ENCODE data around the gene NME7. TPM values are rescaled to one million over a fixed set of nuclear protein-coding genes. Genes with fewer than 3 reads are reported as not detected.

The NME7 gene
- polyA plus RNA-seq, 1 of the 3 experiments (the other 2 are of a cell fraction), result 13.7 TPM

GRCh38 chr1:169100208-169100607 is 267.4 kb downstream of the NME7 start:
- no peaks in the 10 kb centered on the region for H3K9me2 ChIP-seq
- H3K9ac ChIP-seq, result no peak overlapping the region
- no peak overlapping the region for H3K4me3 ChIP-seq (ENCODE audit: low read depth in 2 of 2, low read length in 1 of 2)
- no peaks in the 10 kb centered on the region for H3K36me3 ChIP-seq (replicated peaks in 1 of 2; ENCODE audit: control insufficient read depth in 1 of 2, insufficient read depth in 2 of 2, low read length in 1 of 2)
- TF ChIP-seq SMC3 (IDR thresholded peaks at IDR 0.05; ENCODE audit: low read depth, low read length) (no peak), SIN3A (IDR thresholded peaks at IDR 0.05; ENCODE audit: borderline replicate concordance, low read depth, low read length) (no peak), NRF1 (IDR thresholded peaks at IDR 0.05; ENCODE audit: low read depth, low read length) (no peak), ELF1 (IDR thresholded peaks at IDR 0.05) (no peak), EZH2phosphoT487 (IDR thresholded peaks at IDR 0.05; ENCODE audit: borderline replicate concordance, low read depth) (no peak), RAD21 (IDR thresholded peaks at IDR 0.05; ENCODE audit: low read length) (no peak), CTCF (IDR thresholded peaks at IDR 0.05) (no peak), POLR2AphosphoS5 (IDR thresholded peaks at IDR 0.05; ENCODE audit: low read depth, low read length) (no peak), MEF2A (IDR thresholded peaks at IDR 0.05; ENCODE audit: borderline replicate concordance, low read depth) (no peak), FOXJ3 (CRISPR knock-in tag; IDR thresholded peaks at IDR 0.05) (no peak), USF1 (IDR thresholded peaks at IDR 0.05; ENCODE audit: borderline replicate concordance, low read depth) (no peak), EP300 (IDR thresholded peaks at IDR 0.05; ENCODE audit: borderline replicate concordance in 1 of 2, low read depth in 1 of 2, low read length in 1 of 2) (no peak), RFX5 (IDR thresholded peaks at IDR 0.05; ENCODE audit: low read length) (no peak)
- 82% methylated on average over 1 of the region's 1 CpG for WGBS (ENCODE audit: low lambda C conversion rate)
- H3K9me3 ChIP-seq, result no peaks in the 10 kb centered on the region
- H4K20me1 ChIP-seq (ENCODE audit: insufficient read depth), result no peaks in the 10 kb centered on the region
- CTCF ChIA-PET, result interaction anchor here (1.8 kb wide), 1 partner anchor 497 kb away, joined by 5 read pairs; no protein-coding TSS in a partner anchor
- no peak overlapping the region for H3K27ac ChIP-seq (ENCODE audit: low read depth in 2 of 2, low read length in 1 of 2)
- DNase-seq, result no peak
- no peaks in the 10 kb centered on the region for H3K27me3 ChIP-seq (ENCODE audit: insufficient read depth)
- peaks cover 6% of the 10 kb centered on the region for H3F3A ChIP-seq (replicated peaks; ENCODE audit: insufficient read depth)
- no peaks in the 10 kb centered on the region for H3K79me2 ChIP-seq (ENCODE audit: insufficient read depth)
- no peak overlapping the region for H3K4me2 ChIP-seq
- POLR2A ChIA-PET, result no interaction called here
- H3K4me1 ChIP-seq (ENCODE audit: control insufficient read depth in 1 of 2, insufficient read depth in 2 of 2, low read depth in 1 of 2, low read length in 1 of 2), result peaks cover 18 to 31% of the 10 kb centered on the region in 2 experiments; a peak in 3 of 4 replicates
- no peak overlapping the region for H2AFZ ChIP-seq (ENCODE audit: low read depth)

- Histone ChIP-seq H3K36me3 (replicated peaks in 1 of 2; ENCODE audit: control insufficient read depth in 1 of 2, insufficient read depth in 2 of 2, low read length in 1 of 2) (no peaks in the 10 kb centered on the region), H3K9me3 (no peaks in the 10 kb centered on the region), H2AFZ (ENCODE audit: low read depth) (no peak overlapping the region), H3K9me2 (no peaks in the 10 kb centered on the region), H3K4me1 (ENCODE audit: control insufficient read depth in 1 of 2, insufficient read depth in 2 of 2, low read depth in 1 of 2, low read length in 1 of 2) (peaks cover 18 to 25% of the 10 kb centered on the region in 2 experiments; a peak in 3 of 4 replicates), H3K79me2 (ENCODE audit: insufficient read depth) (no peaks in the 10 kb centered on the region), H3K4me2 (no peak overlapping the region), H3K4me3 (ENCODE audit: low read depth in 2 of 2, low read length in 1 of 2) (no peak overlapping the region), H3K9ac (no peak overlapping the region), H4K20me1 (ENCODE audit: insufficient read depth) (no peaks in the 10 kb centered on the region), H3K27me3 (ENCODE audit: insufficient read depth) (no peaks in the 10 kb centered on the region), H3F3A (replicated peaks; ENCODE audit: insufficient read depth) (peaks cover 6% of the 10 kb centered on the region), H3K27ac (ENCODE audit: low read depth in 2 of 2, low read length in 1 of 2) (no peak overlapping the region)
- TF ChIP-seq TAF1 (IDR thresholded peaks at IDR 0.05; ENCODE audit: borderline replicate concordance, low read depth, low read length) (no peak), RAD21 (IDR thresholded peaks at IDR 0.05; ENCODE audit: low read length) (no peak)
- 66% methylated on average over 2 of the region's 2 CpGs for WGBS (ENCODE audit: low lambda C conversion rate)
- DNase-seq, result no peak
- ChIA-PET CTCF (no interaction called here), POLR2A (no interaction called here)
Measured at GRCh38 chr1:169099561-169099960, 268.0 kb downstream of the NME7 start.

Measured in SK-N-SH (cell line).